PFSK-1 (cell line): Measurements from ENCODE around the gene SLC2A13.

ENCODE experiments used
- FOXP2 ChIP-seq: optimal IDR thresholded peaks from 2 replicates; pipeline ENCODE3; 2011; ENCODE audit warnings: borderline replicate concordance, control low read depth, inconsistent platforms; ENCODE audit not compliant: insufficient read depth; ENCODE audit errors: extremely low read length, extremely low read depth
- POLR2AphosphoS5 ChIP-seq: IDR thresholded peaks from 2 replicates; pipeline ENCODE4 v1.6.1; 2012; ENCODE audit warnings: low read depth, mild to moderate bottlenecking, control low read depth, low read length, moderate library complexity
- REST ChIP-seq, 2 experiments: IDR thresholded peaks; 2 replicates each; pipeline versions ENCODE4 v1.6.1 to v1.8.0; 2011 to 2012; ENCODE audit warnings: low read depth in 2 of 2, low read length in 2 of 2, control low read depth in 1 of 2, inconsistent platforms in 1 of 2, mild to moderate bottlenecking in 1 of 2, moderate library complexity in 1 of 2; ENCODE audit not compliant: insufficient read depth in 1 of 2
- SIN3A ChIP-seq: IDR thresholded peaks from 2 replicates; pipeline ENCODE4 v1.6.1; 2012; ENCODE audit warnings: mild to moderate bottlenecking, low read length, moderate library complexity, borderline replicate concordance; ENCODE audit not compliant: insufficient read depth
- TAF1 ChIP-seq: IDR thresholded peaks from 2 replicates; pipeline ENCODE4 v1.6.1; 2012; ENCODE audit warnings: low read length, control low read depth, borderline replicate concordance; ENCODE audit not compliant: insufficient read depth

DNA sequence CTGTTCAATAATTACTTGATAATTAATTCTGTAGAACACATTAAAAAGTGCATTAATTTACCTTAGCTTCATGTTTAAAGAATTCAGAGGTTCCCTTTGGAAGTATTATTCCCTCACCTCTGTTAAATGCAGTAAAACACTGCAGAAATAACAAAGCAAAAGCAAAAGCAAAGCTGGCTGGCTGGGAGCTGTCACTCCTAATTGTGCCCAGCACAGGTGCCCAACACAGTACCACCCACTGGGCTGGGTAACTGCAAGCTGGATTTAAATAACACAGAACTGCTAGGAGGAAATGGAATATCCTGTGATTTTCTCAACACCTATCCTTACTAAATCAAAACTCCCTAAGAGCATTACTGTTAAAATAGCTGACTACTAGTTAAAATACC, 72.6 kb downstream of the SLC2A13 start:
- TF ChIP-seq POLR2AphosphoS5 (no peak), REST (IDR thresholded peaks at IDR 0.05; ENCODE audit: insufficient read depth in 1 of 2, low read depth in 2 of 2, low read length in 2 of 2) (no peak), TAF1 (no peak), FOXP2 (no peak), SIN3A (no peak)
